GM21528 (cell line): ENCODE data around the gene EML4.
"Not testable (repeated sequence)": the region's sequence is repeated elsewhere in the genome, so short reads cannot be mapped to it uniquely, and the experiment has no call there.

Experiments used
- ATAC-seq: cut with Tn5 transposase; IDR thresholded peaks from one replicate; pipeline ENCODE4 v1.9.1; 2021; ENCODE audit warnings: mild to moderate bottlenecking, moderate library complexity; ENCODE audit not compliant: unreplicated experiment, low FRiP score

The EML4 gene

DNA sequence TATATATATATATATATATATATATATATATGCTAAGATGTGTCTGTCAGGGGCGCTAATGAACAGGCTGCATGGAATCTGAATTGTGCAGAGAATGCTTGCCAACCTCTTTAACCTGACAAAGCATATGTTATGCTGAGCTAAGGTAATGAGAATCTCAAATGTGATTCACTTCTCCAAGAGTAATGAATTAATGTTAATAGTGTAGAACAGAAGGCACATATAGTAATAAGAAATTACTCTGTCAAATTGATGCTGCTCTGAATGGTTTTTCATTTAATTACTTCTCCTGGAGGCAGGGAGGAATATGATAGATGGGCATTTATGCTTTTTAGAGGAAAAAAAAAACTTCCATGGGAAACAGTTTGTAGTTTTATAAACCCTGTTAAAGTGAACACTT is 156.5 kb downstream of the EML4 start:
- ATAC-seq, result no peak

- no peak for ATAC-seq
These were observed 158.0 kb downstream of the EML4 start for GRCh38 chr2:42327125-42327524.

DNA sequence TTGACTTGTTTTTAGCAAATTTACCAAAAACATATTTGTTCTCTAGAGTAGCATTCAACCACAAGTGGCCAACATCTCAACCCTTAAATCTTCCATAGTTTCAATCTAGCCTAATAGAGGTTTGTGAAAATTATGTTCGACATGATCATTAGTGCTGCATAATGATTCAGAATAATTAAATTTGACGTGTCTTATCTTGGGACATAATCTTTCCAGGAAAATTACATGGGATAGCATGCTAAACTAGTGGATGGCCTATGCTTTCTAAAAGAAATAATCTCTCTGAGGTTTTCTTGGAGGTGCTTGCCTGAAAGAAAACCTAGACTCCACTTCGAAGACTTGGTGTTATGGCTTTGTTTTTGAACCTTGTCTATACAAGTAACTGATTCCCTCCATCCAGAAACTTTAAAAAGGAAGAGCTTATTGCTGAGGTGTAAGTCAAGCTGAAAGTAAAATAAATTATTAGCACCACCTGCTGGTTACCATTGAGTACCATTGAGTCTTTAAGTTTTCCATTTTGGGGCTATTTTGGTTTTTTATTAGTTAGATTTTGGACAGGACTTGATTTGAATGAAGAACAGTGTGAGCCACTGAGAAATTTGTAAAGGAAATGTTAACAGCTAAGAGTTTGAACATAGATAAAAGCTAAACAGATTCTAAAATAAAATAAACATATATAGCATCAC is 159.1 kb downstream of the EML4 start:
- ATAC-seq, result no peak

GRCh38 chr2:42328923-42329322 is 159.8 kb downstream of the EML4 start:
- ATAC-seq, result no peak

GRCh38 chr2:42329736-42330135 is 160.6 kb downstream of the EML4 start:
- ATAC-seq, result no peak

DNA sequence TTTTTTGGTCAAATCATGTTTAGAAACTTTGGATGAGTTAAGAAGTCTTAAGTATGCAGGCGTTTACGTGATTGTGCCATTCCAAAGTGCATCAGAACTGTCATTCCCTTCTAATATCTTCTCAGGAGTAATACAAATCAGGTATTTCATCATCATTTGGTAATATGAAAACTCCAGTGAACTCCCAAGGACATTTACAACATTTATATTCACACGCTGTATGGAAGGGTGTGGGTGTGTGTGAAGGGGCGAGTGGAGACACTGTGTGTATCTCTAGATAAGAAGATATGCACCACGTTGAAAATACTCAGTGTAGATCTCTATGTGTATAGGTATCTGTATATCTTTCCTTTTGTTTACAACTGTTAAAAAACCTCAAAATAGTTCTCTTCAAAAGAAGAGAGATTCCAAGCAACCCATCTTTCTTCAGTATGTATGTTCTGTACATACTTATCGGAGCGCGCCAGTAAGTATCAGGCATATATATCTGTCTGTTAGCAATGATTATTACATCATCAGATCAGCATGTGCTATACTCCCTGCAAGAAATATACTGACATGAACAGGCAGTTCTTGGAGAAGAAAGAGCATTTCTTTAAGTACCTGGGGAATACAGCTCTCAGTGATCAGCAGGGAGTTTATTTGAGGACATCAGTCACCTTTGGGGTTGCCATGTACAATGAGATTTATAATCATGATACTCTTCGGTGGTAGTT is 162.6 kb downstream of the EML4 start:
- no peak for ATAC-seq

DNA sequence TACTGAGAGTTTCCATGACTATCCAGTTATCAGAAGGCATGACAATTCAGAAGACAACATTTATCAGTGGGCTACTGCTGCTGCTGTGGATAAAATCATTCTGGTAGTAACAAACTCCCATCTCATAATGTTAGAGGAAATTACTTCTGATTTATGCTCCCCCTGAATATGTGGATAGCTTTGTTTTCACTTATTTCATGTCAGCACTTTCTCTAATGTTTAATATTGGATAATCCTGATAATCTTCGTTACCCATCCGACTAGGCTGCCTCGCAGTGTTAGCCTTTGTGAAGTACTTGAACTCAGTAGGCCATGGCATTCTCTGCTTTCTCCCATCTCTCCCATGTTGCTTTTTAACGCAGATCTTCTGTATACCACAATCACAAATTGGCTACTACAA is 163.4 kb downstream of the EML4 start:
- no peak for ATAC-seq

DNA sequence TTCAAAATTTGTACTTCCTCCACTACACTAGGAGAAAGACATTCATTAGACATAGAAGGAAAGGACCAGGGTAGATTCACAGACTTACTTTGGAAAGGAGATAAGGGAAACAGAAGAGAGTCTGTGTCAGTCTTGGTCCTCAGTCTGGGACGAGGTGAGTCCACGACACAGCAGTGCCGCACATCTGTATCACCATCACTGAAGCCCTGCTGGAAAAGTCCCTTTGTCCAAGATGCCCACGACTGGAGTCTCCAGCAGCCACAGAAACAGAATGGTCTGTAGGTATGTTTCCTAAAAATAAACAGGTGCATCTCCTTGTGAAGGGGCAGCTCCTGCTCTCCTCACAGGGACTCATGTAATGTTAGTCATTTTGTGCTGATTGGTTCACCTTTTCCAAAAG is 164.4 kb downstream of the EML4 start:
- ATAC-seq, result no peak

DNA sequence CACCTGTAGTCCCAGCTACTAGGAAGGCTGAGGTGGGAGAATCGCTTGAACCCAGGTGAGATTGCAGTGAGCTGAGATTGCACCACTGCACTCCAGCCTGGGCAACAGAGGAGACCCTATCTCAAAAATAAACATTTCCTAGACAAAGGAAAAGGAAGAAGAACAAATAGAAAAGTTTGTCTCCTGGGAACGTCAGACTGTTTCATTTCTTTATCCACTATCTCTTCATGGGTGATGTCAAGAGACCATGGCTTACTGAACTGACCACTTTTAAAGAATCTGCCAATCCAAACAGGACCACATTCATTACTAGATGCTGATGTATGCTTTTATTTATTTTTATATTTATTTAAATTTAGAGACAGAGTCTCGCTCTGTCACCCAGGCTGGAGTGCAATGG is 165.1 kb downstream of the EML4 start:
- no peak for ATAC-seq

GRCh38 chr2:42334865-42335264 is 165.7 kb downstream of the EML4 start:
- ATAC-seq, result not testable (repeated sequence)

DNA sequence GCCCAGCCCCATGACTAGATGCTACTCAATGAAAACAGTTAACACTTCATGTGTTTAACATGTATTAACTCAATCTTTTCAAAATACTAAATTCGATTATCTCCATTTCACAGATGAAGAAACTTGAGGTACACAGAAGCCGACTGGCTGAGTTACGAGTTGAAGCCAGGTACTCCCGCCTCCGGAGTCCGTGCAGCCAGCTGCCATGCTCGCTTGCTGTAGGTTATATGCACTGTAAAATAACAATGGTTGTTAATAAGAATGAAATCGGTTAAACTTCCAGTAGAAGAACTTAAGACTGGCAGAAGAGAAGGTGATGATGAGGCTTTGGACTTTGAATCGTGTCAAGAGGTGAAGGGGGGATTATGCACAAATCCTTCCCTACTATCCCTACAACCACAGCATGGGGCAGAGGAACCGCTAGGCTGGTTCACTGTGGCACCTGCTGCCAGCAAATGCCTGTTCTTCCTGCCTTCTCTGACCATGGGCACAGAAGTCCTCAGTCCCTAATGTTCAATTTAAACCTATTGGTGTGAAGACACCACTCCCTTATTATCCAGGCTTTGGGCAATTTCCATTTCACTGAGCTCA is 166.5 kb downstream of the EML4 start:
- no peak for ATAC-seq

DNA sequence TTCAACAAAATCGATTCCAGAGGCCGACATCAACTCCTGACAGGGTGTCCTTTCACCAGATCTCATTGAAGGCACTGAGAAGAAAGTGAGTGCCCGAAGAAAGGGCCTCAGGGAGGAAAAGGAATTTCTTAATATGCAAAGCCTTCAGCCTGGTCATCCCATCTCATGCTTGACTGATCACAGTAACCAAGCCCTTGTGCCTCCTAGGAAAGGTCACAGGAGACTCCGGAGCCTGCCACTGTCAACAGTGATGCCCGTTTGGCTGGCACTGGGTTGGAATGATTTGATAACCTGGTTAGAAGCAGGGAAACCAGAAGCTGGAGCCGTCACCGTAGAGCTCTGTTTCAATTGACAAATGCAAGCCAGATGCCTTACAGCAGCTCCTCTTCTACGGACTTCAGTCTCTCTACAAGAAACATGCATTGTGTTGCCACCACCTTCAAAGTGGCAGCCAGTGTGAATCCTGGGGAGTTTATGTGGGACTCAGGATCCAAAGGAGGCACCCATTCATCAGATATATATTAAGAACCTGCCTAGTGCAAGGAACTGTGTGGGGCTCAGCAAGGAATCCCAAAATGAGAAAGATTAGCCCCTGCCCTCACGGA is 167.3 kb downstream of the EML4 start:
- ATAC-seq, result no peak

GRCh38 chr2:42337356-42337820 is 168.2 kb downstream of the EML4 start:
- ATAC-seq, result no peak

DNA sequence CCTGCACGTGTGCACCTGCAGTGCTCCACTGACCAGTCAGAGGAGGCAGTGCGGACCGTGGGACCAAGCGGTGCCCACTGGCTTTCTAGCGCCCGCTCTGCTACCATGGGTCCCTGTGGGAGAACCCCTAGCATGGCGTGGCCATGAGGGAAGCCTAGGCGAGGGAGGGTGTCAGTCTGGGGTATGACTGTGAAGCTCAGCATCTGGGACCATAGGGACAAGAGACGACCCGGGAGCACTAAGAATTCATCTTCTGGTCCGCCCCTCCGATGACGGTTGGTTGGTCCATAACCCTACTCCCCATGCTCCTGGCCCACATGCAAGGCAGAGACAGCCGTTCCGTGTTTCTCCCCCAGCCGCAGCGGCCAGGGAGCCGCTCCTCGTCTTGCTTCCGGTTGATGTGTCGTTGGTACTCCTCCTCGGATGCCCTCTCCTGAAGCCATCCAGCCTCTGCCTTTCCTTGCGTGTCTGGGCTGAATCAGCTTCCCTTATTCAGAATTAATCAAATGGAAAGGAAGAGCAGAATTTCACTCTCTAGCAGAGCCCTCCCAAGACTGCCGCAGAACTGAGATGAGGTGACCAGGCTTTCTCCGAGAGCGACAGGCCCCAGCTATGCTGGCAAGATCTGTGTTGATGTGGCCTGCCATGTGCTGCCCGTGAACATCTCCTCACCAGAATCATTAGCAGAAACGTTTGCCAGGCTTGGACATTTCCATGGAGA is 168.9 kb downstream of the EML4 start:
- ATAC-seq, result no peak

DNA sequence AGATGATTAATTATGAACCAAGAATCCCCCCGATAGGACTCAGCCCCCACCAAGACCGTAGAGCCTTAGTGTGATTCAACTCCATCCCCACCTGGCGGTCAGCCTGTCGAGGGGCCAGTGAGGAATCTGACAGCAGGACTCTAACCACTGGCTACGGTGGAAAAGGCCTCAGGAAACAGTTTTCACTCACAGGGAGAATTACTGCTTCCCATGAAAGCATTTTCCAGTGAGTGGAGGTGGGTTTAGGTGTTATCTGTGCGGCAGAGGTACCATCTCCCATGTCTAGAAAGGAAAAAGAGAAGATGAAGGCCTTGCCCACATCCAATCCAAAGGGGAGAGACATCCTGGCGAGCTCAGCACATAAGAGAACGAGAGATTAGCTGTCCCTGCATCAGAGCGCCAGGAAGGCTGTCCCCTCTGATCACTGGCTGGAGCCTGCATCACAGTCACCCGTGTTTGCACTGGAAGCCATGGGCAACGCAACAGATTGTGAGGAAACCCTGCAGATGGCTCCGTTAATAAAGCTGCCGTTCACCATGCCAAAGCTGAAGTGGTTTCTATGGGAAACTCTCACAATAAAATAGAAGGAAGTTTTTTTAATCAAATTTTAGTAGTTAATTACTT is 169.5 kb downstream of the EML4 start:
- ATAC-seq, result no peak

- ATAC-seq, result no peak
These were observed 170.2 kb downstream of the EML4 start for GRCh38 chr2:42339191-42339912.

GRCh38 chr2:42340045-42340937 is 171.1 kb downstream of the EML4 start:
- no peak for ATAC-seq

DNA sequence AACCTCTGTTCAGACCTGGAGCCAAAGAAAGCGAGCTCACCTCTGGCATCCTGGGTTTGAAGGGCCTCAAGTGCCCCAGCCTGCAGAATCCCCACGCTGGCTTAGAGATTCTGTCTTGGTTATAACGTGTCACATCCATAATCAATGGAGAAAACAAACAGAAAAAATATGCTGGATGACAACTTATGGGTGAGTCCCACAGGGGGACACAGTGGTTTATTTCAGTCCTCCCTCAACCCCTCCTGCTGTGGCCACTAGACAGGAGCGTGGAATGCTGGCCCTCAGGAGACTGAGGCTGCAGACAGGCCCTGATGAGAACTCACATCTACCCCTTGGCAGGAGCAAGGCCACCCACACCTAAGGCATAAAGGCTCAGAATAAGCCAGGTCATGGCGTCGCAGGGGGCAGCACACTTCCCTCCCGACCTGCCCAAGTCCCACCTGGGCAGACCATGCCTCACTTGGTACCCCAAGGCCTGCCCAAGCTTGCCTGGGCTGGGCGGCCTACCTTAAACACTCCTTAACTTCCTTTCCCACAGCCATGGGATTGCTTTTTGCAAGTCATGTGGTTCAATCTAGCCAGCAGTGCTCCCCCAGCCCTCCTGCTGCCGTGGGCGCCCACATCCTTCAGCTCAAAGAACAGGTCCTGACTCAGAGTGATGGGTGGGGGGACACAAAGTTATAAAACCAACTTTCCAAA is 171.9 kb downstream of the EML4 start:
- no peak for ATAC-seq
